Osteoblast (primary cell): ENCODE results near the gene CFAP58. TPM values are rescaled to one million over a fixed set of nuclear protein-coding genes. Genes with fewer than 3 reads are reported as not detected.

Experiments used
- DNase-seq: peaks from one replicate; pipeline ENCODE4 v3.0.0; 2011; ENCODE audit warnings: low spot score, mixed read lengths; ENCODE audit not compliant: insufficient read length; ENCODE audit errors: missing footprints
- H2AFZ ChIP-seq: 2 replicates; pipeline ENCODE4 v1.6.0; 2011; ENCODE audit warnings: mild to moderate bottlenecking, low read length
- H3K27ac ChIP-seq: 2 replicates; pipeline ENCODE4 v1.5.1; 2011; ENCODE audit warnings: mild to moderate bottlenecking, low read depth, low read length, moderate library complexity
- H3K27me3 ChIP-seq: 2 replicates; pipeline ENCODE4 v1.6.0; 2012; ENCODE audit warnings: mild to moderate bottlenecking, control low read depth, inconsistent platforms, low read length, moderate library complexity; ENCODE audit not compliant: insufficient read depth
- H3K36me3 ChIP-seq: 2 replicates; pipeline ENCODE4 v1.5.1; 2011; ENCODE audit warnings: mild to moderate bottlenecking, low read length, control low read depth, moderate library complexity; ENCODE audit not compliant: insufficient read depth
- H3K4me1 ChIP-seq: 2 replicates; pipeline ENCODE4 v1.5.1; 2011; ENCODE audit warnings: mild to moderate bottlenecking, low read length, control low read depth, moderate library complexity; ENCODE audit not compliant: insufficient read depth
- H3K4me2 ChIP-seq: 2 replicates; pipeline ENCODE4 v1.6.0; 2011; ENCODE audit warnings: mild to moderate bottlenecking, low read length; ENCODE audit not compliant: insufficient read depth
- H3K4me3 ChIP-seq: fragments of 200-600 bp; sonication (generic); 3 replicates; pipeline ENCODE4 v1.5.1; 2012; ENCODE audit warnings: mild to moderate bottlenecking, low read length, inconsistent platforms; ENCODE audit not compliant: insufficient read depth
- H3K79me2 ChIP-seq: 2 replicates; pipeline ENCODE4 v1.6.0; 2012; ENCODE audit warnings: mild to moderate bottlenecking, low read length, control low read depth, inconsistent platforms; ENCODE audit not compliant: insufficient read depth
- H3K9me3 ChIP-seq: 2 replicates; pipeline ENCODE4 v1.5.1; 2011; ENCODE audit warnings: low read depth, low read length, control low read depth
- H4K20me1 ChIP-seq: 2 replicates; pipeline ENCODE4 v1.6.0; 2012; ENCODE audit warnings: mild to moderate bottlenecking, low read length, control low read depth; ENCODE audit not compliant: insufficient read depth
- CTCF ChIP-seq: IDR thresholded peaks from 2 replicates; pipeline ENCODE4 v1.5.1; 2011; ENCODE audit warnings: mild to moderate bottlenecking, low read depth, low read length, moderate library complexity; ENCODE audit errors: extremely low read depth
- total RNA-seq: library from RNA; depleted of rRNA; stranded (reverse); fragments of >200 nt; gene quantifications from 2 replicates; pipeline ENCODE4 v1.2.3, GENCODE V29; 2012

The CFAP58 gene
- total RNA-seq, 1 donor, result 0.36 TPM

- Histone ChIP-seq H3K27ac (peak overlapping the region; percentile 62), H3K9me3 (no peaks in the 10 kb centered on the region), H3K4me2 (no peak overlapping the region), H3K4me3 (no peak overlapping the region), H3K27me3 (no peaks in the 10 kb centered on the region), H2AFZ (no peak overlapping the region), H3K36me3 (peaks cover 26% of the 10 kb centered on the region), H4K20me1 (no peaks in the 10 kb centered on the region), H3K4me1 (peaks cover 43% of the 10 kb centered on the region), H3K79me2 (peaks cover 30% of the 10 kb centered on the region)
- no peak for TF ChIP-seq CTCF
- DNase-seq, result no peak
Measured at GRCh38 chr10:104307576-104308438, 45.8 kb upstream of the CFAP58 start.

- H3K27me3 ChIP-seq, result no peaks in the 10 kb centered on the region
- H3K9me3 ChIP-seq, result no peaks in the 10 kb centered on the region
- peaks cover 43% of the 10 kb centered on the region for H3K4me1 ChIP-seq
- H3K4me2 ChIP-seq, result no peak overlapping the region
- no peak overlapping the region for H3K4me3 ChIP-seq
- no peaks in the 10 kb centered on the region for H4K20me1 ChIP-seq
- no peak for DNase-seq
- TF ChIP-seq CTCF, result no peak
- peak overlapping the region; percentile 62 for H3K27ac ChIP-seq
- H3K36me3 ChIP-seq, result peaks cover 32% of the 10 kb centered on the region
- H2AFZ ChIP-seq, result no peak overlapping the region
- H3K79me2 ChIP-seq, result peaks cover 37% of the 10 kb centered on the region
Measured at GRCh38 chr10:104308439-104308903, 45.2 kb upstream of the CFAP58 start.

GRCh38 chr10:104309980-104310978 lies 43.4 kb upstream of the CFAP58 start:
- H3K9me3 ChIP-seq, result no peaks in the 10 kb centered on the region
- peak; percentile 98 for DNase-seq
- no peaks in the 10 kb centered on the region for H4K20me1 ChIP-seq
- peaks cover 55% of the 10 kb centered on the region for H3K79me2 ChIP-seq
- peaks cover 50% of the 10 kb centered on the region for H3K36me3 ChIP-seq
- no peak overlapping the region for H2AFZ ChIP-seq
- TF ChIP-seq CTCF, result no peak
- peak overlapping the region; percentile 91 for H3K27ac ChIP-seq
- peak overlapping the region; percentile 2 for H3K4me3 ChIP-seq
- H3K4me1 ChIP-seq, result peaks cover 43% of the 10 kb centered on the region
- H3K27me3 ChIP-seq, result no peaks in the 10 kb centered on the region
- peak overlapping the region; percentile 59 for H3K4me2 ChIP-seq
